Measurements from ENCODE around the gene TRIM65. TPM values are rescaled to one million over a fixed set of nuclear protein-coding genes. Genes with fewer than 3 reads are reported as not detected.

Gene TRIM65
- total and polyA plus RNA-seq, 2 of the 13 experiments (the other 11 are each of a cell fraction or from before 2014, with no cell fraction given) = 10.3 to 22.4 TPM

DNA sequence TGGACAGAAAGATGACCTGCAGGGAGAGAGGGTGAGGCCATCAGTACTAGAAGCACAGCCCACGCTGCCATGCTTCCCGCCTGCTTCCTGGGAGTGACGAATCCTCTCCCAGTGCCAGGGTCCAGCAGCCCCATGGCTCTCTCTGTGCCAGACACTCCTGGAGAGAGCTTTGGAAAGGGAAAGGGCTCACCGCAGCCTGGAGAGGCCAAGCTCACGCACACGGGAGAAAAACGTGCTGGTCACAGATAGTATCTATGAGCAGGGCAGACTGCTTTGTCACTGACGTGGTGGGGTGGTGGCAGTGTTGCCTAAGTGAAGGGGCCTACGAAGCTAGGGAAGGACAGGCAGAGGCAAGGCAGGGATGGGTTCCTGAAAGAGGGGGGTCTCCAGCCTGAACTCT, 47.0 kb downstream of the TRIM65 start (continued):
- TF ChIP-seq ONECUT2 (CRISPR knock-in tag; IDR thresholded peaks at IDR 0.05) (no peak), STAT5B (CRISPR knock-in tag; IDR thresholded peaks at IDR 0.05) (no peak), HMG20A (CRISPR knock-in tag; IDR thresholded peaks at IDR 0.05; ENCODE audit: borderline replicate concordance) (no peak), ZNF530 (CRISPR knock-in tag; IDR thresholded peaks at IDR 0.05; ENCODE audit: low read depth) (no peak), HOXA3 (CRISPR knock-in tag; IDR thresholded peaks at IDR 0.05) (no peak), ZBTB1 (CRISPR knock-in tag; IDR thresholded peaks at IDR 0.05; ENCODE audit: borderline replicate concordance) (no peak), ZNF782 (CRISPR knock-in tag; IDR thresholded peaks at IDR 0.05; ENCODE audit: borderline replicate concordance) (no peak), REXO4 (CRISPR knock-in tag; IDR thresholded peaks at IDR 0.05; ENCODE audit: borderline replicate concordance) (no peak), ARID2 (CRISPR knock-in tag; IDR thresholded peaks at IDR 0.05; ENCODE audit: borderline replicate concordance) (no peak), POLR2G (IDR thresholded peaks at IDR 0.05; ENCODE audit: low read depth, low read length) (no peak), ZSCAN9 (CRISPR knock-in tag; IDR thresholded peaks at IDR 0.05; ENCODE audit: borderline replicate concordance) (no peak)
- TF ChIP-seq, protein P1, sequence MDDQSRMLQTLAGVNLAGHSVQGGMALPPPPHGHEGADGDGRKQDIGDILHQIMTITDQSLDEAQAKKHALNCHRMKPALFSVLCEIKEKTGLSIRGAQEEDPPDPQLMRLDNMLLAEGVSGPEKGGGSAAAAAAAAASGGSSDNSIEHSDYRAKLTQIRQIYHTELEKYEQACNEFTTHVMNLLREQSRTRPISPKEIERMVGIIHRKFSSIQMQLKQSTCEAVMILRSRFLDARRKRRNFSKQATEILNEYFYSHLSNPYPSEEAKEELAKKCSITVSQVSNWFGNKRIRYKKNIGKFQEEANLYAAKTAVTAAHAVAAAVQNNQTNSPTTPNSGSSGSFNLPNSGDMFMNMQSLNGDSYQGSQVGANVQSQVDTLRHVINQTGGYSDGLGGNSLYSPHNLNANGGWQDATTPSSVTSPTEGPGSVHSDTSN (CRISPR knock-in tag; IDR thresholded peaks at IDR 0.05; ENCODE audit: borderline replicate concordance) = no peak
- TF ChIP-seq, protein P2, sequence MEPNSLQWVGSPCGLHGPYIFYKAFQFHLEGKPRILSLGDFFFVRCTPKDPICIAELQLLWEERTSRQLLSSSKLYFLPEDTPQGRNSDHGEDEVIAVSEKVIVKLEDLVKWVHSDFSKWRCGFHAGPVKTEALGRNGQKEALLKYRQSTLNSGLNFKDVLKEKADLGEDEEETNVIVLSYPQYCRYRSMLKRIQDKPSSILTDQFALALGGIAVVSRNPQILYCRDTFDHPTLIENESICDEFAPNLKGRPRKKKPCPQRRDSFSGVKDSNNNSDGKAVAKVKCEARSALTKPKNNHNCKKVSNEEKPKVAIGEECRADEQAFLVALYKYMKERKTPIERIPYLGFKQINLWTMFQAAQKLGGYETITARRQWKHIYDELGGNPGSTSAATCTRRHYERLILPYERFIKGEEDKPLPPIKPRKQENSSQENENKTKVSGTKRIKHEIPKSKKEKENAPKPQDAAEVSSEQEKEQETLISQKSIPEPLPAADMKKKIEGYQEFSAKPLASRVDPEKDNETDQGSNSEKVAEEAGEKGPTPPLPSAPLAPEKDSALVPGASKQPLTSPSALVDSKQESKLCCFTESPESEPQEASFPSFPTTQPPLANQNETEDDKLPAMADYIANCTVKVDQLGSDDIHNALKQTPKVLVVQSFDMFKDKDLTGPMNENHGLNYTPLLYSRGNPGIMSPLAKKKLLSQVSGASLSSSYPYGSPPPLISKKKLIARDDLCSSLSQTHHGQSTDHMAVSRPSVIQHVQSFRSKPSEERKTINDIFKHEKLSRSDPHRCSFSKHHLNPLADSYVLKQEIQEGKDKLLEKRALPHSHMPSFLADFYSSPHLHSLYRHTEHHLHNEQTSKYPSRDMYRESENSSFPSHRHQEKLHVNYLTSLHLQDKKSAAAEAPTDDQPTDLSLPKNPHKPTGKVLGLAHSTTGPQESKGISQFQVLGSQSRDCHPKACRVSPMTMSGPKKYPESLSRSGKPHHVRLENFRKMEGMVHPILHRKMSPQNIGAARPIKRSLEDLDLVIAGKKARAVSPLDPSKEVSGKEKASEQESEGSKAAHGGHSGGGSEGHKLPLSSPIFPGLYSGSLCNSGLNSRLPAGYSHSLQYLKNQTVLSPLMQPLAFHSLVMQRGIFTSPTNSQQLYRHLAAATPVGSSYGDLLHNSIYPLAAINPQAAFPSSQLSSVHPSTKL (CRISPR knock-in tag; IDR thresholded peaks at IDR 0.05) = no peak
- TF ChIP-seq, protein P3, sequence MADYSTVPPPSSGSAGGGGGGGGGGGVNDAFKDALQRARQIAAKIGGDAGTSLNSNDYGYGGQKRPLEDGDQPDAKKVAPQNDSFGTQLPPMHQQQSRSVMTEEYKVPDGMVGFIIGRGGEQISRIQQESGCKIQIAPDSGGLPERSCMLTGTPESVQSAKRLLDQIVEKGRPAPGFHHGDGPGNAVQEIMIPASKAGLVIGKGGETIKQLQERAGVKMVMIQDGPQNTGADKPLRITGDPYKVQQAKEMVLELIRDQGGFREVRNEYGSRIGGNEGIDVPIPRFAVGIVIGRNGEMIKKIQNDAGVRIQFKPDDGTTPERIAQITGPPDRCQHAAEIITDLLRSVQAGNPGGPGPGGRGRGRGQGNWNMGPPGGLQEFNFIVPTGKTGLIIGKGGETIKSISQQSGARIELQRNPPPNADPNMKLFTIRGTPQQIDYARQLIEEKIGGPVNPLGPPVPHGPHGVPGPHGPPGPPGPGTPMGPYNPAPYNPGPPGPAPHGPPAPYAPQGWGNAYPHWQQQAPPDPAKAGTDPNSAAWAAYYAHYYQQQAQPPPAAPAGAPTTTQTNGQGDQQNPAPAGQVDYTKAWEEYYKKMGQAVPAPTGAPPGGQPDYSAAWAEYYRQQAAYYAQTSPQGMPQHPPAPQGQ (CRISPR knock-in tag; IDR thresholded peaks at IDR 0.05; ENCODE audit: borderline replicate concordance) = no peak
- TF ChIP-seq, protein P4, sequence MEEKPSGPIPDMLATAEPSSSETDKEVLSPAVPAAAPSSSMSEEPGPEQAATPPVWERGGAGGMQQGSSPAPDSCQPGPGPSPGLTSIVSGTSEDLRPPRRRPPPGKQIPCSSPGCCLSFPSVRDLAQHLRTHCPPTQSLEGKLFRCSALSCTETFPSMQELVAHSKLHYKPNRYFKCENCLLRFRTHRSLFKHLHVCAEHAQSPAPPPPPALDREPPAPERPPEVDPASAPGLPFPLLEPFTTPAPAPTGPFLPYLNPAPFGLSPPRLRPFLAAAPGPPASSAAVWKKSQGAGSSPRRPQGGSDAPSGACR (CRISPR knock-in tag; IDR thresholded peaks at IDR 0.05) = no peak
- TF ChIP-seq, protein P5, sequence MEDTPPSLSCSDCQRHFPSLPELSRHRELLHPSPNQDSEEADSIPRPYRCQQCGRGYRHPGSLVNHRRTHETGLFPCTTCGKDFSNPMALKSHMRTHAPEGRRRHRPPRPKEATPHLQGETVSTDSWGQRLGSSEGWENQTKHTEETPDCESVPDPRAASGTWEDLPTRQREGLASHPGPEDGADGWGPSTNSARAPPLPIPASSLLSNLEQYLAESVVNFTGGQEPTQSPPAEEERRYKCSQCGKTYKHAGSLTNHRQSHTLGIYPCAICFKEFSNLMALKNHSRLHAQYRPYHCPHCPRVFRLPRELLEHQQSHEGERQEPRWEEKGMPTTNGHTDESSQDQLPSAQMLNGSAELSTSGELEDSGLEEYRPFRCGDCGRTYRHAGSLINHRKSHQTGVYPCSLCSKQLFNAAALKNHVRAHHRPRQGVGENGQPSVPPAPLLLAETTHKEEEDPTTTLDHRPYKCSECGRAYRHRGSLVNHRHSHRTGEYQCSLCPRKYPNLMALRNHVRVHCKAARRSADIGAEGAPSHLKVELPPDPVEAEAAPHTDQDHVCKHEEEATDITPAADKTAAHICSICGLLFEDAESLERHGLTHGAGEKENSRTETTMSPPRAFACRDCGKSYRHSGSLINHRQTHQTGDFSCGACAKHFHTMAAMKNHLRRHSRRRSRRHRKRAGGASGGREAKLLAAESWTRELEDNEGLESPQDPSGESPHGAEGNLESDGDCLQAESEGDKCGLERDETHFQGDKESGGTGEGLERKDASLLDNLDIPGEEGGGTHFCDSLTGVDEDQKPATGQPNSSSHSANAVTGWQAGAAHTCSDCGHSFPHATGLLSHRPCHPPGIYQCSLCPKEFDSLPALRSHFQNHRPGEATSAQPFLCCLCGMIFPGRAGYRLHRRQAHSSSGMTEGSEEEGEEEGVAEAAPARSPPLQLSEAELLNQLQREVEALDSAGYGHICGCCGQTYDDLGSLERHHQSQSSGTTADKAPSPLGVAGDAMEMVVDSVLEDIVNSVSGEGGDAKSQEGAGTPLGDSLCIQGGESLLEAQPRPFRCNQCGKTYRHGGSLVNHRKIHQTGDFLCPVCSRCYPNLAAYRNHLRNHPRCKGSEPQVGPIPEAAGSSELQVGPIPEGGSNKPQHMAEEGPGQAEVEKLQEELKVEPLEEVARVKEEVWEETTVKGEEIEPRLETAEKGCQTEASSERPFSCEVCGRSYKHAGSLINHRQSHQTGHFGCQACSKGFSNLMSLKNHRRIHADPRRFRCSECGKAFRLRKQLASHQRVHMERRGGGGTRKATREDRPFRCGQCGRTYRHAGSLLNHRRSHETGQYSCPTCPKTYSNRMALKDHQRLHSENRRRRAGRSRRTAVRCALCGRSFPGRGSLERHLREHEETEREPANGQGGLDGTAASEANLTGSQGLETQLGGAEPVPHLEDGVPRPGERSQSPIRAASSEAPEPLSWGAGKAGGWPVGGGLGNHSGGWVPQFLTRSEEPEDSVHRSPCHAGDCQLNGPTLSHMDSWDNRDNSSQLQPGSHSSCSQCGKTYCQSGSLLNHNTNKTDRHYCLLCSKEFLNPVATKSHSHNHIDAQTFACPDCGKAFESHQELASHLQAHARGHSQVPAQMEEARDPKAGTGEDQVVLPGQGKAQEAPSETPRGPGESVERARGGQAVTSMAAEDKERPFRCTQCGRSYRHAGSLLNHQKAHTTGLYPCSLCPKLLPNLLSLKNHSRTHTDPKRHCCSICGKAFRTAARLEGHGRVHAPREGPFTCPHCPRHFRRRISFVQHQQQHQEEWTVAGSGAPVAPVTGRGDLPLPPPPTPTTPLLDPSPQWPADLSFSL (CRISPR knock-in tag; IDR thresholded peaks at IDR 0.05) = no peak

All from HepG2 (cell line).